AG09319 (cell line): Measurements from ENCODE around the gene CCDC167.

Source experiments
- DNase-seq: peaks from one replicate; pipeline ENCODE4 v3.0.0-alpha.2; 2010; ENCODE audit warnings: low read depth; ENCODE audit errors: extremely low read depth
- TF ChIP-seq, protein P1 (sequence below): IDR thresholded peaks from 2 replicates; pipeline ENCODE4 v1.5.1; 2011; ENCODE audit warnings: low read depth, mild to moderate bottlenecking, inconsistent platforms, low read length, moderate library complexity

CCDC167 gene

DNA sequence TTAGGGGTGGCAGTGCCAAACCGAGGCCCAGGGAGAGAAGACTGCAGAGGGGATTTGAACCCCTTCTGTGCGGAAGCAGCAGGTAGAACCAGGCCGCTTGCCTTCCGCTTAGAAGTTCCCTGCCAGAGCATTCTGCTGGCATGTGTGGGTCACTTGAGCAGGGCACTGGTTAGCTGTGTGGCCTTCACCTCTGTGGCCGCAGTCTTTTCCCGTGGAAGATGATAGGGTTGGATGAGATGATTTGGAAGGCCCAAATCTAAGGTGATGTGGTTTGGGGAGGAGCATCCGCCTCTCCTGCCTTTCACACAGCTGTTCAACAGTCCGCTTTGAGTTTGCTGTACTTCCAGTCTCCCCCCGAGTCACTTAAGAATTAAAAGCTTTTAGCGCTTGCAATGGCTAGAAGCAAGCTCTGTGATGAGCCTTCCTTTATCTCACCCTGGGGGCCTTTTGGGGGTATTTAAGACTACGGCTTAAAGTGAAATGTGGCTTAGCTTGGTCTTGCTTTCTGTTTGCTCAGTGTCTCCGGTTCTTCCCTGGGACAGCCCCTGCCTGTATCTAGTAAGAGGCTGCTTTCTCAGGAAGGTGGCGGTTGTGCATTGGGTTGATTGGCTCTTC lies 65.9 kb downstream of the CCDC167 start:
- DNase-seq: no peak
- TF ChIP-seq, protein P1, sequence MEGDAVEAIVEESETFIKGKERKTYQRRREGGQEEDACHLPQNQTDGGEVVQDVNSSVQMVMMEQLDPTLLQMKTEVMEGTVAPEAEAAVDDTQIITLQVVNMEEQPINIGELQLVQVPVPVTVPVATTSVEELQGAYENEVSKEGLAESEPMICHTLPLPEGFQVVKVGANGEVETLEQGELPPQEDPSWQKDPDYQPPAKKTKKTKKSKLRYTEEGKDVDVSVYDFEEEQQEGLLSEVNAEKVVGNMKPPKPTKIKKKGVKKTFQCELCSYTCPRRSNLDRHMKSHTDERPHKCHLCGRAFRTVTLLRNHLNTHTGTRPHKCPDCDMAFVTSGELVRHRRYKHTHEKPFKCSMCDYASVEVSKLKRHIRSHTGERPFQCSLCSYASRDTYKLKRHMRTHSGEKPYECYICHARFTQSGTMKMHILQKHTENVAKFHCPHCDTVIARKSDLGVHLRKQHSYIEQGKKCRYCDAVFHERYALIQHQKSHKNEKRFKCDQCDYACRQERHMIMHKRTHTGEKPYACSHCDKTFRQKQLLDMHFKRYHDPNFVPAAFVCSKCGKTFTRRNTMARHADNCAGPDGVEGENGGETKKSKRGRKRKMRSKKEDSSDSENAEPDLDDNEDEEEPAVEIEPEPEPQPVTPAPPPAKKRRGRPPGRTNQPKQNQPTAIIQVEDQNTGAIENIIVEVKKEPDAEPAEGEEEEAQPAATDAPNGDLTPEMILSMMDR: no peak
